CD4-positive, alpha-beta T cell treated with Interleukin-12 subunit alpha and Interleukin-12 subunit beta, for 1 hour (primary cell): ENCODE data around the gene ABCC6.
"Not testable (repeated sequence)": the region's sequence is repeated elsewhere in the genome, so short reads cannot be mapped to it uniquely, and the experiment has no call there.

Experiments used
- DNase-seq: peaks from one replicate; pipeline ENCODE4 v3.0.0-alpha.2; 2020

The ABCC6 gene

GRCh38 chr16:16107839-16108238 is 115.5 kb downstream of the ABCC6 start:
- DNase-seq = no peak

DNA sequence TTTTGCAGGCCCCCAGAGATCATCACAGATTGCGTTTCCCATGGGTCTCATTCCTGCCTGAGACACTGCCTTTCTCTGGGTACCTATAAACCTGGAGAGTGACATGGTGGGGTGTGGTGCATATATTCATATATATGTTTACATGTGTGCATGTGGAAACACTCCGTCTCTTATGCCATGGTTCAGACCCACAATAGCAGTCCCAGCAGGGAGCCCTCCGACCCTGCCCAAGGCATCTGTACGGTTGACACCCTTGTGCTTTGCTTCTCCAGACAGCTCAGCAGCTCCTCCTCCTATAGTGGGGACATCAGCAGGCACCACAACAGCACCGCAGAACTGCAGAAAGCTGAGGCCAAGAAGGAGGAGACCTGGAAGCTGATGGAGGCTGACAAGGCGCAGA is 116.8 kb downstream of the ABCC6 start:
- DNase-seq = no peak

GRCh38 chr16:16105646-16106045 is 117.6 kb downstream of the ABCC6 start:
- no peak for DNase-seq

DNA sequence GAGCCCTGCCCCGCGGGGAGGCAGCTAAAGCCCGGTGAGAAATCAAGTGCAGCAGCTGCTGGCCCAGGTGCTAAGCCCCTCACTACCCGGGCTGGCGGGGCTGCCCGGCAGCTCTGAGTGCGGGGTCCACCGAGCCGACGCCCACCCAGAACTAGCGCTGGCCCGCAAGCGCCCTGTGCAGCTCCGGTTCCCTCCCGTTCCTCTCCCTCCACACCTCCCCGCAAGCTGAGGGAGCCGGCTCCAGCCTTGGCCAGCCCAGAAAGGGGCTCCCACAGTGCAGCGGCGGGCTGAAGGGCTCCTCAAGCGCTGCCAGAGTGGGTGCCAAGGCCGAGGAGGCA is 118.5 kb downstream of the ABCC6 start:
- not testable (repeated sequence) for DNase-seq

DNA sequence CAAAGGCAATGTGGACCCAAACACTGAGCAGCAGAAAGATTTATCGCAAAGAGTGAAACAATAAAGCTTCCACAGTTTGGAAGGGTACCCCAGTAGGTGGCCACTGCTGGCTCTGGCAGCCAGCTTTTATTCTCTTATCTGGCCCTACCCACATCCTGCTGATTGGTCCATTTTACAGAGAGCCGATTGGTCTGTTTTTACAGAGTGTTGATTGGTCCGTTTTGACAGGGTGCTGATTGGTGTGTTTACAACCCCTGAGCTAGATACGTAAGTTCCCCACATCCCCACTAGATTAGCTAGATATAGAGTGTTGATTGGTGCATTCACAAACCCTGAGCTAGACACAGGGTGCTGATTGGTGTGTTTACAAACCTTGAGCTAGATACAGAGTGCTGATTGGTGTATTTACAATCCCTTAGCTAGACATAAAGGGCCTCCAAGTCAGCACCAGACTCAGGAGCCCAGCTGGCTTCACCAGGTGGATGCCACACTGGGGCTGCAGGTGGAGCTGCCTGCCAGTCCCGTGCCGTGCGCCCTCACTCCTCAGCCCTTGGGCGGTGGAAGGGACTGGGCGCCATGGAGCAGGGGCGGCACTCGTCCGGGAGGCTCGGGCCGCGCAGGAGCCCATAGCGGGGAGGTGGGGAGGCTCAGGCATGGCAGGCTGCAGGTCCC is 119.0 kb downstream of the ABCC6 start:
- not testable (repeated sequence) for DNase-seq

GRCh38 chr16:16102738-16103137 is 120.6 kb downstream of the ABCC6 start:
- no peak for DNase-seq

GRCh38 chr16:16101585-16101984 is 121.7 kb downstream of the ABCC6 start:
- DNase-seq = no peak

DNA sequence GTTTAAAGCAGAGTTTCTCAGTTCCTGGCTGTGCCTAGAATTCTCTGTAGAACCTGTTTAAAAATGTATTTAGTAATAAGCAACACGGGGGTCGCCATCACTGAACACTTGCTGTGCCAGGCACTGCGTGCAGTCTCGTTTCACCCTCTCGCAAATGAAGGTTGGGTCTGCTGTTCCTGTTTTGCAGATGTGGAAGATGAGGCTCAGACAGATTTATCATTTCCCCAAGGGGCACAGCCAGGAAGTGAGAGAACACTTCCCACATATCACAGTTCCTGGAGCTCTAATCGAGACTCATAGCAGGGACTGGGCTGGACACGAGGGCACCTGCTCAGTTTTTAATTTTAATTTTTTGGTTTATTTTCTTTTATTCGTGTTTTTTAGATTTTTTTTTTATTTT is 122.7 kb downstream of the ABCC6 start:
- no peak for DNase-seq

DNA sequence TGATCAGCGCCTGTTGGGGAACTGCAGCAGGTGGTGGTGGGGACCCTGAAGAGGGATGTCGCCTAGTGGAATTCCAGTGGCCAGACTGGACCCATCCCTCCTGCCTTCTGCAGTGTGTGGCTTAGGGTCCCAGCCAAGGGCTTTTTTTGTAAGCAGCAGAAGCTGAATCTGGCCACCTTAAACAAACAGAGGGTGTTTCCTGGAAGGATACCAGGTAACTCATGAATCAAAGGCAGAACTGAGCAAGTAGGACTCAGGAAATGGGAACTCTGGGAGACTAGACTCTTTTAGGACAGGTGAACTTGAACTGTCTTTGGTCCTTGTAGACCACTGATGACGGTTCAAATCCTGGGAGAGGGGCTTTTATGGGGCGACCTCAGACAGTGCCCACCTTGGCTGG is 124.0 kb downstream of the ABCC6 start:
- DNase-seq = no peak
